Ascending aorta (tissue), 2 donors: ENCODE measurements around the gene NR2F1-AS1. TPM values are rescaled to one million over a fixed set of nuclear protein-coding genes. Genes with fewer than 3 reads are reported as not detected.

Source experiments
- DNase-seq, 2 donors: peaks; one replicate each; pipeline ENCODE4 v3.0.0-alpha.2; 2019; ENCODE audit warnings: low spot score in 2 of 2
- H3K27ac ChIP-seq, 2 donors: fragments of 200-600 bp; sonication (generic); one replicate each; pipeline ENCODE4 v1.5.1; 2016 to 2017; ENCODE audit warnings: mild to moderate bottlenecking in 1 of 2
- H3K27me3 ChIP-seq: fragments of 200-600 bp; sonication (generic); one replicate; pipeline ENCODE4 v1.5.1; 2017
- H3K36me3 ChIP-seq, 2 donors: fragments of 200-600 bp; sonication (generic); one replicate each; pipeline ENCODE4 v1.5.1; 2016
- H3K4me1 ChIP-seq, 2 donors: fragments of 200-600 bp; sonication (generic); one replicate each; pipeline ENCODE4 v1.5.1; 2016 to 2017; ENCODE audit warnings: mild to moderate bottlenecking in 1 of 2
- H3K4me3 ChIP-seq, 2 donors: fragments of 200-600 bp; sonication (generic); one replicate each; pipeline ENCODE4 v1.5.1; 2016 to 2017; ENCODE audit warnings: mild to moderate bottlenecking in 1 of 2
- H3K9me3 ChIP-seq, 2 donors: fragments of 200-600 bp; sonication (generic); one replicate each; pipeline ENCODE4 v1.5.1; 2016
- CTCF ChIP-seq, 3 experiments: fragments of 200-600 bp in 2 of 3; fragments of 450-650 bp in 1 of 3; sonication (generic) in 2 of 3; IDR thresholded peaks; one replicate each; pipeline ENCODE4 v1.5.1; 2016 to 2019; ENCODE audit warnings: antibody characterized with exemption in 3 of 3, mild to moderate bottlenecking in 1 of 3, moderate library complexity in 1 of 3
- intact Hi-C: fragments of 100-400 bp; cut with DNase I; formaldehyde crosslinking; loops from one replicate; pipeline ENCODE4 v1.15.1; 2023
- total RNA-seq: library from RNA; depleted of rRNA; stranded (reverse); fragments of >200 nt; gene quantifications from one replicate; pipeline ENCODE4 v1.1.0, GENCODE V29; 2016

Gene NR2F1-AS1
- total RNA-seq, 1 donor from 2014 or later = 0.85 TPM

- no peak for DNase-seq
- no peak for TF ChIP-seq CTCF (IDR thresholded peaks at IDR 0.05)
- no peak overlapping the region for H3K27ac ChIP-seq
- H3K4me1 ChIP-seq = peaks cover 10 to 27% of the 10 kb centered on the region in 2 donors
- intact Hi-C loops = no loop called here
- H3K36me3 ChIP-seq = no peaks in the 10 kb centered on the region
- H3K4me3 ChIP-seq = peak overlapping the region; percentile 63 to 89
- H3K27me3 ChIP-seq = peaks cover 12% of the 10 kb centered on the region
- H3K9me3 ChIP-seq = no peaks in the 10 kb centered on the region
Measured at GRCh38 chr5:93582167-93582462, 1.1 kb upstream of the NR2F1-AS1 start.

- DNase-seq = no peak
- intact Hi-C loops = loop anchor here (1.0 kb wide), 1 partner anchor 219 kb away; no protein-coding TSS in a partner anchor
Measured at GRCh38 chr5:93580063-93580926, 724 bp downstream of the NR2F1-AS1 start.

GRCh38 chr5:93579692-93580062 is 1.3 kb downstream of the NR2F1-AS1 start:
- intact Hi-C loops = loop anchor here (1.0 kb wide), 1 partner anchor 220 kb away; no protein-coding TSS in a partner anchor
- Histone ChIP-seq H3K9me3 (no peaks in the 10 kb centered on the region), H3K4me3 (peak overlapping the region; percentile 67 to 89), H3K27ac (peak overlapping the region in 1 of 2 donors; percentile 3), H3K27me3 (peaks cover 6% of the 10 kb centered on the region), H3K36me3 (no peaks in the 10 kb centered on the region), H3K4me1 (peaks cover 10 to 23% of the 10 kb centered on the region in 2 donors)
- DNase-seq = no peak
- no peak for TF ChIP-seq CTCF (IDR thresholded peaks at IDR 0.05)

More at GRCh38 chr5:93580063-93580926, 724 bp downstream of the NR2F1-AS1 start:
- H3K27me3 ChIP-seq = peaks cover 6% of the 10 kb centered on the region
- peaks cover 10 to 25% of the 10 kb centered on the region in 2 donors for H3K4me1 ChIP-seq
- no peaks in the 10 kb centered on the region for H3K36me3 ChIP-seq
- no peak for TF ChIP-seq CTCF (IDR thresholded peaks at IDR 0.05)
- peak overlapping the region in 1 of 2 donors; percentile 9 for H3K27ac ChIP-seq
- no peaks in the 10 kb centered on the region for H3K9me3 ChIP-seq
- peak overlapping the region; percentile 67 to 89 for H3K4me3 ChIP-seq

GRCh38 chr5:93578813-93579691 is 2.0 kb downstream of the NR2F1-AS1 start:
- intact Hi-C loops = no loop called here
- H3K9me3 ChIP-seq = no peaks in the 10 kb centered on the region
- peaks cover 6% of the 10 kb centered on the region for H3K27me3 ChIP-seq
- H3K4me3 ChIP-seq = peak overlapping the region; percentile 67 to 89
- H3K27ac ChIP-seq = peak overlapping the region in 1 of 2 donors; percentile 3
- no peak for TF ChIP-seq CTCF (IDR thresholded peaks at IDR 0.05)
- no peaks in the 10 kb centered on the region for H3K36me3 ChIP-seq
- DNase-seq = no peak
- peaks cover 10 to 23% of the 10 kb centered on the region in 2 donors for H3K4me1 ChIP-seq

- Histone ChIP-seq H3K9me3 (no peaks in the 10 kb centered on the region), H3K36me3 (no peaks in the 10 kb centered on the region), H3K4me1 (peaks cover 10 to 18% of the 10 kb centered on the region in 2 donors), H3K27ac (no peak overlapping the region), H3K4me3 (peak overlapping the region in 1 of 2 donors; percentile 67), H3K27me3 (peaks cover 6% of the 10 kb centered on the region)
- no peak for DNase-seq
- intact Hi-C loops = no loop called here
- TF ChIP-seq CTCF (IDR thresholded peaks at IDR 0.05) = no peak
Measured at GRCh38 chr5:93577854-93578812, 2.9 kb downstream of the NR2F1-AS1 start.
